ENCODE measurements around the gene CD37.

Gene CD37

DNA sequence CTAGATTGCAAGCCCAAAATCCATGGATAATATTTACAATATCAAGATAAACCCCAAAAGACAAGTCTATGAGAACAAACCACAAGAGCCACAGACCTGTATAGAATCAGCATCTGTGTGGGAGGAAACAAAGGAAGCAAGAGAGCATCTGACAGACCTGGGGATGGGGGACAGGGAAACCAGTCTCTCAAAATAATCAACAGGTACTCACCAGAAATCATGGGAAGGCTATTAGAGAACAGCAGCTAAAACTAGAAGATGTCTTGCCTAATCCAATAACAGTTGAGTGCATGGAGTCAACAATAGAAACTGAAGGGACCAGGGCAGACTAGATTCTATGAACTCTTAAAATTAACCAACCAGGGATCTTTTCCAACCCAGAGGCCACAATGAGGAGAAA lies 18.9 kb upstream of the CD37 start:
- TF ChIP-seq TCF4 (CRISPR knock-in tag; IDR thresholded peaks at IDR 0.05; ENCODE audit: borderline replicate concordance) (no peak), GLIS3 (CRISPR knock-in tag; IDR thresholded peaks at IDR 0.05) (no peak), CSDC2 (CRISPR knock-in tag; IDR thresholded peaks at IDR 0.05) (no peak), ZNF8 (CRISPR knock-in tag; IDR thresholded peaks at IDR 0.05) (no peak), ESRRG (CRISPR knock-in tag; IDR thresholded peaks at IDR 0.05) (no peak), OSR1 (CRISPR knock-in tag; IDR thresholded peaks at IDR 0.05) (no peak), ISL1 (CRISPR knock-in tag; IDR thresholded peaks at IDR 0.05) (no peak), ZFP30 (CRISPR knock-in tag; IDR thresholded peaks at IDR 0.05) (no peak)
- TF ChIP-seq, protein P1, sequence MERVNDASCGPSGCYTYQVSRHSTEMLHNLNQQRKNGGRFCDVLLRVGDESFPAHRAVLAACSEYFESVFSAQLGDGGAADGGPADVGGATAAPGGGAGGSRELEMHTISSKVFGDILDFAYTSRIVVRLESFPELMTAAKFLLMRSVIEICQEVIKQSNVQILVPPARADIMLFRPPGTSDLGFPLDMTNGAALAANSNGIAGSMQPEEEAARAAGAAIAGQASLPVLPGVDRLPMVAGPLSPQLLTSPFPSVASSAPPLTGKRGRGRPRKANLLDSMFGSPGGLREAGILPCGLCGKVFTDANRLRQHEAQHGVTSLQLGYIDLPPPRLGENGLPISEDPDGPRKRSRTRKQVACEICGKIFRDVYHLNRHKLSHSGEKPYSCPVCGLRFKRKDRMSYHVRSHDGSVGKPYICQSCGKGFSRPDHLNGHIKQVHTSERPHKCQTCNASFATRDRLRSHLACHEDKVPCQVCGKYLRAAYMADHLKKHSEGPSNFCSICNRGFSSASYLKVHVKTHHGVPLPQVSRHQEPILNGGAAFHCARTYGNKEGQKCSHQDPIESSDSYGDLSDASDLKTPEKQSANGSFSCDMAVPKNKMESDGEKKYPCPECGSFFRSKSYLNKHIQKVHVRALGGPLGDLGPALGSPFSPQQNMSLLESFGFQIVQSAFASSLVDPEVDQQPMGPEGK (CRISPR knock-in tag; IDR thresholded peaks at IDR 0.05; ENCODE audit: borderline replicate concordance): no peak
- TF ChIP-seq, protein P2, sequence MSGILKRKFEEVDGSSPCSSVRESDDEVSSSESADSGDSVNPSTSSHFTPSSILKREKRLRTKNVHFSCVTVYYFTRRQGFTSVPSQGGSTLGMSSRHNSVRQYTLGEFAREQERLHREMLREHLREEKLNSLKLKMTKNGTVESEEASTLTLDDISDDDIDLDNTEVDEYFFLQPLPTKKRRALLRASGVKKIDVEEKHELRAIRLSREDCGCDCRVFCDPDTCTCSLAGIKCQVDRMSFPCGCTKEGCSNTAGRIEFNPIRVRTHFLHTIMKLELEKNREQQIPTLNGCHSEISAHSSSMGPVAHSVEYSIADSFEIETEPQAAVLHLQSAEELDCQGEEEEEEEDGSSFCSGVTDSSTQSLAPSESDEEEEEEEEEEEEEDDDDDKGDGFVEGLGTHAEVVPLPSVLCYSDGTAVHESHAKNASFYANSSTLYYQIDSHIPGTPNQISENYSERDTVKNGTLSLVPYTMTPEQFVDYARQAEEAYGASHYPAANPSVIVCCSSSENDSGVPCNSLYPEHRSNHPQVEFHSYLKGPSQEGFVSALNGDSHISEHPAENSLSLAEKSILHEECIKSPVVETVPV (CRISPR knock-in tag; IDR thresholded peaks at IDR 0.05): no peak
- TF ChIP-seq, protein P3, sequence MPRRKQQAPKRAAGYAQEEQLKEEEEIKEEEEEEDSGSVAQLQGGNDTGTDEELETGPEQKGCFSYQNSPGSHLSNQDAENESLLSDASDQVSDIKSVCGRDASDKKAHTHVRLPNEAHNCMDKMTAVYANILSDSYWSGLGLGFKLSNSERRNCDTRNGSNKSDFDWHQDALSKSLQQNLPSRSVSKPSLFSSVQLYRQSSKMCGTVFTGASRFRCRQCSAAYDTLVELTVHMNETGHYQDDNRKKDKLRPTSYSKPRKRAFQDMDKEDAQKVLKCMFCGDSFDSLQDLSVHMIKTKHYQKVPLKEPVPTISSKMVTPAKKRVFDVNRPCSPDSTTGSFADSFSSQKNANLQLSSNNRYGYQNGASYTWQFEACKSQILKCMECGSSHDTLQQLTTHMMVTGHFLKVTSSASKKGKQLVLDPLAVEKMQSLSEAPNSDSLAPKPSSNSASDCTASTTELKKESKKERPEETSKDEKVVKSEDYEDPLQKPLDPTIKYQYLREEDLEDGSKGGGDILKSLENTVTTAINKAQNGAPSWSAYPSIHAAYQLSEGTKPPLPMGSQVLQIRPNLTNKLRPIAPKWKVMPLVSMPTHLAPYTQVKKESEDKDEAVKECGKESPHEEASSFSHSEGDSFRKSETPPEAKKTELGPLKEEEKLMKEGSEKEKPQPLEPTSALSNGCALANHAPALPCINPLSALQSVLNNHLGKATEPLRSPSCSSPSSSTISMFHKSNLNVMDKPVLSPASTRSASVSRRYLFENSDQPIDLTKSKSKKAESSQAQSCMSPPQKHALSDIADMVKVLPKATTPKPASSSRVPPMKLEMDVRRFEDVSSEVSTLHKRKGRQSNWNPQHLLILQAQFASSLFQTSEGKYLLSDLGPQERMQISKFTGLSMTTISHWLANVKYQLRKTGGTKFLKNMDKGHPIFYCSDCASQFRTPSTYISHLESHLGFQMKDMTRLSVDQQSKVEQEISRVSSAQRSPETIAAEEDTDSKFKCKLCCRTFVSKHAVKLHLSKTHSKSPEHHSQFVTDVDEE (CRISPR knock-in tag; IDR thresholded peaks at IDR 0.05): no peak
- TF ChIP-seq, protein P4, sequence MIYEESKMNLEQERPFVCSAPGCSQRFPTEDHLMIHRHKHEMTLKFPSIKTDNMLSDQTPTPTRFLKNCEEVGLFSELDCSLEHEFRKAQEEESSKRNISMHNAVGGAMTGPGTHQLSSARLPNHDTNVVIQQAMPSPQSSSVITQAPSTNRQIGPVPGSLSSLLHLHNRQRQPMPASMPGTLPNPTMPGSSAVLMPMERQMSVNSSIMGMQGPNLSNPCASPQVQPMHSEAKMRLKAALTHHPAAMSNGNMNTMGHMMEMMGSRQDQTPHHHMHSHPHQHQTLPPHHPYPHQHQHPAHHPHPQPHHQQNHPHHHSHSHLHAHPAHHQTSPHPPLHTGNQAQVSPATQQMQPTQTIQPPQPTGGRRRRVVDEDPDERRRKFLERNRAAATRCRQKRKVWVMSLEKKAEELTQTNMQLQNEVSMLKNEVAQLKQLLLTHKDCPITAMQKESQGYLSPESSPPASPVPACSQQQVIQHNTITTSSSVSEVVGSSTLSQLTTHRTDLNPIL (CRISPR knock-in tag; IDR thresholded peaks at IDR 0.05; ENCODE audit: low read depth): no peak
- TF ChIP-seq, protein P5, sequence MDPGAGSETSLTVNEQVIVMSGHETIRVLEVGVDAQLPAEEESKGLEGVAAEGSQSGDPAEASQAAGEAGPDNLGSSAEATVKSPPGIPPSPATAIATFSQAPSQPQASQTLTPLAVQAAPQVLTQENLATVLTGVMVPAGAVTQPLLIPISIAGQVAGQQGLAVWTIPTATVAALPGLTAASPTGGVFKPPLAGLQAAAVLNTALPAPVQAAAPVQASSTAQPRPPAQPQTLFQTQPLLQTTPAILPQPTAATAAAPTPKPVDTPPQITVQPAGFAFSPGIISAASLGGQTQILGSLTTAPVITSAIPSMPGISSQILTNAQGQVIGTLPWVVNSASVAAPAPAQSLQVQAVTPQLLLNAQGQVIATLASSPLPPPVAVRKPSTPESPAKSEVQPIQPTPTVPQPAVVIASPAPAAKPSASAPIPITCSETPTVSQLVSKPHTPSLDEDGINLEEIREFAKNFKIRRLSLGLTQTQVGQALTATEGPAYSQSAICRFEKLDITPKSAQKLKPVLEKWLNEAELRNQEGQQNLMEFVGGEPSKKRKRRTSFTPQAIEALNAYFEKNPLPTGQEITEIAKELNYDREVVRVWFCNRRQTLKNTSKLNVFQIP (CRISPR knock-in tag; IDR thresholded peaks at IDR 0.05; ENCODE audit: borderline replicate concordance, low read depth): no peak
- ATAC-seq: no peak

DNA sequence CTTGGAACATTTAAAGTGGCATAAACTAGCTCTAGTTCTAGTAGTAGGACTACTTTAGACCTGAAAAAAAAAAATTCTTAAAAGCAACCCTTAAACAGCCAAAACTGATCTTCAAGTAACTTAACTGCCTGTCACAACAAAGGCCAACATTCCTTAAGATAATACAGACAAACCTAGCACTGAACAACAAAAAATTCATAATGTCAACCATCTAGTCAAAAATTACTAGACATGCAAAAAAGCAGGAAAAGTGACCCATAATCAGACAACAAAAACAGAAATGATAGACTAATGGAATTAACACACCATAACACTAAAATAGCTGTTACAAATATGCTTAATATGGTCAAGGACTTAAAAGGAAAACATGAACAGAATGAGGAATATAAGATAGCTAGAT lies 16.9 kb upstream of the CD37 start:
- no peak for TF ChIP-seq CSDC2 (CRISPR knock-in tag; IDR thresholded peaks at IDR 0.05)
- no peak for TF ChIP-seq ZNF565 (CRISPR knock-in tag; conservative IDR thresholded peaks at IDR 0.05; ENCODE audit: low read depth)
- TF ChIP-seq PPARA (CRISPR knock-in tag; IDR thresholded peaks at IDR 0.05; ENCODE audit: borderline replicate concordance): no peak
- TF ChIP-seq, protein P3 (CRISPR knock-in tag; IDR thresholded peaks at IDR 0.05): no peak
- no peak for ATAC-seq

DNA sequence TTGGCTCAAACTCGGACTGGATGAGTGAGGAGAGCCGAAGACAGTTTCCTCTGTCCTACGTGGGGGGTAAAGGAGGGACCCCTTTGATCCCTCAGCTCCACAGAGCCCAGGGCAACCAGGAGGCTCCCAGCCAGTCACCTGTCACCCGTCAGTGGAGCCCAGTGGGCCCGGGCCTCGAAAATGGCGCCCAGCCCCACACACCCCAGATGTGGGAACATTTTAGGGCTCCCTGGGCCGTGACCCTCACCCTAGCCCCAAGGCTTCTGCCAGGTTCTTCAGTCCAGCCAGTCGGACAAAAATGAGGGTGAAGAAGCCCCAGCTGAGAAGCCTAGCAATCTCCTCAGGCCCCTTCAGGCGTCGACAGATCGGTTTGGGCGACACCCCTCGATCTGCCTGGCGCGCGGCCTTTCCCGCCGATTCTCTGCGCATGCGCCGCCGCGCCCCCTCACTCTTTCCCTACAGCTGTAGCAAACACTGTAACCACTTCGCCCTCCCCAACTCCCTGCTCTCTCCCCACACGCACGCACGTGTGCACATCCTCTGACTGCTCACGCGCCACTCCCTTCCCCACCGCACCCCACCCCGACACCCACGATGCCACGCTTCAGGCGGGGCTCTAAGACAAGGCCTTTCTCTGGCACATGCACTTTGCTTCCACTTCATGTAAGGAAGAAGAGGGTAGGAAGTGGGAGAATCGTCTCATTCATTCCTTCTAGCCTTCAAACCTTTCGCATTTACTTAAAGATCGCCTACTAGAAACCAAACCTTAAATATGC lies 10.2 kb upstream of the CD37 start, which contains the start of gene SLC6A16:
TSS of gene SLC6A16 (minus strand) at position 391 of the 776 bp plus-strand sequence. CDS start 13,844 bp downstream, outside the sequence.
- no peak for ATAC-seq
- TF ChIP-seq ZC3H10 (CRISPR knock-in tag; IDR thresholded peaks at IDR 0.05) (no peak), GLIS3 (CRISPR knock-in tag; IDR thresholded peaks at IDR 0.05) (no peak), ZNF70 (CRISPR knock-in tag; IDR thresholded peaks at IDR 0.05) (no peak), CSDC2 (CRISPR knock-in tag; IDR thresholded peaks at IDR 0.05) (no peak), ZFP3 (CRISPR knock-in tag; IDR thresholded peaks at IDR 0.05) (no peak), PPARA (CRISPR knock-in tag; IDR thresholded peaks at IDR 0.05; ENCODE audit: borderline replicate concordance) (no peak), ESRRG (CRISPR knock-in tag; IDR thresholded peaks at IDR 0.05) (no peak), OSR1 (CRISPR knock-in tag; IDR thresholded peaks at IDR 0.05) (no peak)
- TF ChIP-seq, protein P2 (CRISPR knock-in tag; IDR thresholded peaks at IDR 0.05): no peak
- TF ChIP-seq, protein P5 (CRISPR knock-in tag; IDR thresholded peaks at IDR 0.05; ENCODE audit: borderline replicate concordance, low read depth): no peak

All from SK-N-SH treated with all-trans-retinoic acid at 6 μM for 48 hours (cell line).